Endothelial cell of umbilical vein (primary cell): Measurements from ENCODE around the gene GRIK1. TPM values are rescaled to one million over a fixed set of nuclear protein-coding genes. Genes with fewer than 3 reads are reported as not detected.

Source experiments
- BruUV-seq: library from RNA; stranded (reverse); fragments of 400-500 nt; replicated peaks from 2 replicates; lab custom pipeline; 2021; lab: Mats Ljungman, UMichigan
- CTCF ChIA-PET: fragments of 300-600, 350-600 bp; sonication (Branson Sonifier 250); formaldehyde crosslinking; loops from one replicate; lab custom pipeline; 2021; ENCODE audit warnings: antibody characterized with exemption, inconsistent platforms; lab: Charles Lee
- POLR2A ChIA-PET: fragments of 300-600, 350-600 bp; sonication (Branson Sonifier 250); formaldehyde crosslinking; loops from one replicate; lab custom pipeline; 2021; ENCODE audit warnings: antibody characterized with exemption, inconsistent platforms; lab: Charles Lee
- DNase-seq: peaks from one replicate; pipeline ENCODE4 v3.0.0-alpha.2; 2011; ENCODE audit warnings: low read depth, low spot score
- FAIRE-seq: peaks from 2 replicates; lab custom pipeline; 2011; peaks lifted over from hg19 to GRCh38; lab: Jason Lieb, UNC
- H2AFZ ChIP-seq: 2 replicates; pipeline ENCODE4 v1.6.0; 2012; ENCODE audit warnings: low read depth, low read length, control low read depth, inconsistent platforms
- H3K27ac ChIP-seq: 2 replicates; pipeline ENCODE4 v1.5.1; 2011; ENCODE audit warnings: low read depth, mild to moderate bottlenecking, control low read depth, low read length, moderate library complexity; ENCODE audit not compliant: insufficient read depth
- H3K27me3 ChIP-seq, 2 experiments: 2 replicates each; pipeline versions ENCODE4 v1.6.0 to v1.6.1; 2011; ENCODE audit warnings: low read length in 2 of 2, mixed read lengths in 1 of 2; ENCODE audit not compliant: control insufficient read depth in 2 of 2, insufficient read depth in 2 of 2
- H3K36me3 ChIP-seq, 2 experiments: 2 replicates in 1 of 2; 3 replicates in 1 of 2; pipeline ENCODE4 v1.5.1; 2011; ENCODE audit warnings: low read length in 2 of 2, mild to moderate bottlenecking in 1 of 2, moderate library complexity in 1 of 2; ENCODE audit not compliant: control insufficient read depth in 2 of 2, insufficient read depth in 2 of 2; ENCODE audit errors: extremely low read depth in 1 of 2
- H3K4me1 ChIP-seq: 3 replicates; pipeline ENCODE4 v1.5.1; 2011; ENCODE audit warnings: mild to moderate bottlenecking, low read length; ENCODE audit not compliant: control insufficient read depth, insufficient read depth; ENCODE audit errors: extremely low read depth
- H3K4me2 ChIP-seq: 2 replicates; pipeline ENCODE4 v1.6.1; 2011; ENCODE audit warnings: low read length, control low read depth, mixed read lengths; ENCODE audit not compliant: insufficient read depth
- H3K4me3 ChIP-seq, 3 experiments: fragments of 200-600 bp in 1 of 3; sonication (generic), shearing (Covaris generic) in 1 of 3; replicated peaks in 1 of 3; 2 replicates each; pipeline ENCODE4 v1.5.1; 2011 to 2016; ENCODE audit warnings: control low read depth in 3 of 3, low read length in 3 of 3, mild to moderate bottlenecking in 2 of 3, inconsistent platforms in 1 of 3, low read depth in 1 of 3, moderate library complexity in 1 of 3; ENCODE audit not compliant: insufficient read depth in 1 of 3
- H3K79me2 ChIP-seq: 2 replicates; pipeline ENCODE4 v1.6.0; 2012; ENCODE audit warnings: low read length, inconsistent platforms; ENCODE audit not compliant: control insufficient read depth, insufficient read depth
- H3K9ac ChIP-seq: replicated peaks from 2 replicates; pipeline ENCODE3; 2011; ENCODE audit warnings: low read length, control low read depth; ENCODE audit not compliant: insufficient read depth; ENCODE audit errors: extremely low read depth
- H3K9me1 ChIP-seq: replicated peaks from 3 replicates; pipeline ENCODE4 v1.6.0; 2011; ENCODE audit warnings: mild to moderate bottlenecking, low read length; ENCODE audit not compliant: control insufficient read depth, insufficient read depth; ENCODE audit errors: extremely low read depth
- H3K9me3 ChIP-seq: replicated peaks from 2 replicates; pipeline ENCODE4 v1.5.1; 2012; ENCODE audit warnings: low read length, inconsistent platforms; ENCODE audit not compliant: control insufficient read depth, insufficient read depth
- H4K20me1 ChIP-seq: replicated peaks from 2 replicates; pipeline ENCODE3; 2011; ENCODE audit warnings: mild to moderate bottlenecking, low read length; ENCODE audit not compliant: control insufficient read depth, insufficient read depth; ENCODE audit errors: extremely low read depth
- CTCF ChIP-seq, 2 donors: IDR thresholded peaks; 1 replicate in 1 of 2; 2 replicates in 1 of 2; pipeline ENCODE4 v1.5.1; 2011; ENCODE audit warnings: low read length in 2 of 2, mild to moderate bottlenecking in 2 of 2, moderate library complexity in 2 of 2, control low read depth in 1 of 2, inconsistent platforms in 1 of 2, low read depth in 1 of 2; ENCODE audit not compliant: insufficient read depth in 1 of 2; ENCODE audit errors: extremely low read depth in 1 of 2
- EZH2 ChIP-seq: IDR thresholded peaks from 2 replicates; pipeline ENCODE4 v1.6.1; 2012; ENCODE audit warnings: borderline replicate concordance, low read depth, mild to moderate bottlenecking, moderate library complexity, low read length, inconsistent platforms; ENCODE audit not compliant: severe bottlenecking
- FOS ChIP-seq: IDR thresholded peaks from 2 replicates; pipeline ENCODE4 v1.6.1; 2011; ENCODE audit warnings: mild to moderate bottlenecking, low read length, moderate library complexity, borderline replicate concordance; ENCODE audit not compliant: insufficient read depth
- GATA2 ChIP-seq: IDR thresholded peaks from 2 replicates; pipeline ENCODE4 v1.7.0; 2011; ENCODE audit warnings: low read depth, mild to moderate bottlenecking, moderate library complexity, mixed read lengths, low read length; ENCODE audit not compliant: insufficient read length, insufficient read depth
- JUN ChIP-seq: IDR thresholded peaks from 2 replicates; pipeline ENCODE4 v1.6.1; 2011; ENCODE audit warnings: borderline replicate concordance, low read depth; ENCODE audit not compliant: insufficient read length, insufficient read depth
- MAX ChIP-seq: IDR thresholded peaks from 2 replicates; pipeline ENCODE4 v1.6.1; 2011; ENCODE audit not compliant: insufficient read depth, insufficient read length
- MYC ChIP-seq: IDR thresholded peaks from one replicate; pipeline ENCODE4 v1.6.1; 2011; ENCODE audit warnings: mild to moderate bottlenecking, low read depth, low read length
- POLR2A ChIP-seq: IDR thresholded peaks from 2 replicates; pipeline ENCODE4 v1.6.1; 2012; ENCODE audit warnings: low read depth, mild to moderate bottlenecking, control low read depth, low read length
- POLR2AphosphoS5 ChIP-seq: IDR thresholded peaks from 2 replicates; pipeline ENCODE4 v1.6.1; 2012; ENCODE audit warnings: low read depth, mild to moderate bottlenecking, control low read depth, low read length, moderate library complexity; ENCODE audit not compliant: insufficient read depth
- dilution Hi-C: fragments of 300-500 bp; cut with MboI; formaldehyde crosslinking; loops from one replicate; pipeline ENCODE4 v1.15.0; 2019; ENCODE audit warnings: low sequenced_read_pairs; ENCODE audit not compliant: extremely low pct_ligation_motif_present
- intact Hi-C: fragments of 100-400 bp; cut with micrococcal nuclease; formaldehyde crosslinking; loops from one replicate; pipeline ENCODE4 v1.10.0; 2022
- polyA plus RNA-seq, 4 experiments: library from polyadenylated mRNA; depleted of rRNA in 3 of 4; stranded (reverse) in 3 of 4; unstranded in 1 of 4; fragments of >200 nt; gene quantifications; 2 replicates each; pipeline versions ENCODE4 v1.2.1 to v1.2.3, GENCODE V29; 2011 to 2012; ENCODE audit warnings: missing spikeins in 1 of 4
- total RNA-seq: library from RNA; stranded (reverse); gene quantifications from 2 replicates; pipeline ENCODE4 v1.2.3, GENCODE V29; 2021

Gene GRIK1
- total and polyA plus RNA-seq, 2 donors (not counting 3 experiments of a cell fraction or from before 2014, with no cell fraction given) = not detected

- BruUV-seq = no TSS peak
- Histone ChIP-seq H3K4me1 (no peaks in the 10 kb centered on the region), H3K36me3 (no peaks in the 10 kb centered on the region), H2AFZ (no peak overlapping the region), H3K4me3 (no peak overlapping the region), H3K4me2 (no peak overlapping the region), H3K9me3 (no peaks in the 10 kb centered on the region), H3K27ac (no peak overlapping the region), H3K27me3 (no peaks in the 10 kb centered on the region), H4K20me1 (no peaks in the 10 kb centered on the region), H3K79me2 (no peaks in the 10 kb centered on the region), H3K9ac (no peak overlapping the region), H3K9me1 (no peaks in the 10 kb centered on the region)
- no peak for FAIRE-seq
- intact Hi-C loops (no loop called here), dilution Hi-C loops (no loop called here)
- TF ChIP-seq EZH2 = no peak
- no peak for TF ChIP-seq POLR2AphosphoS5
- TF ChIP-seq CTCF (IDR thresholded peaks at IDR 0.05; ENCODE audit: extremely low read depth in 1 of 2, insufficient read depth in 1 of 2, low read depth in 1 of 2, low read length in 2 of 2) = no peak
- no peak for DNase-seq
- ChIA-PET POLR2A (no interaction called here), CTCF (no interaction called here)
Observed at GRCh38 chr21:29645666-29646553, 293.9 kb downstream of the GRIK1 start.

GRCh38 chr21:29643289-29643688 lies 296.5 kb downstream of the GRIK1 start:
- no peak overlapping the region for H3K4me3 ChIP-seq
- FAIRE-seq (no peak), DNase-seq (no peak)
- ChIA-PET CTCF (interaction anchor here (0.7 kb wide), 1 partner anchor 11 kb away, joined by 3 read pairs; no protein-coding TSS in a partner anchor), POLR2A (no interaction called here)
- no peak overlapping the region for H3K27ac ChIP-seq
- H4K20me1 ChIP-seq = no peaks in the 10 kb centered on the region
- H2AFZ ChIP-seq = no peak overlapping the region
- no TSS peak for BruUV-seq
- H3K9me1 ChIP-seq = no peaks in the 10 kb centered on the region
- dilution Hi-C loops = no loop called here
- no peaks in the 10 kb centered on the region for H3K9me3 ChIP-seq
- no peaks in the 10 kb centered on the region for H3K4me1 ChIP-seq
- intact Hi-C loops = no loop called here
- H3K27me3 ChIP-seq = no peaks in the 10 kb centered on the region
- no peak overlapping the region for H3K4me2 ChIP-seq
- no peaks in the 10 kb centered on the region for H3K36me3 ChIP-seq
- no peak overlapping the region for H3K9ac ChIP-seq
- TF ChIP-seq POLR2A (no peak), MAX (no peak), EZH2 (no peak), JUN (no peak), CTCF (IDR thresholded peaks at IDR 0.05; ENCODE audit: extremely low read depth in 1 of 2, insufficient read depth in 1 of 2, low read depth in 1 of 2, low read length in 2 of 2) (no peak), MYC (no peak), FOS (no peak), POLR2AphosphoS5 (no peak), GATA2 (no peak)
- no peaks in the 10 kb centered on the region for H3K79me2 ChIP-seq
